ENCODE measurements around the gene FRMD4B. TPM values are rescaled to one million over a fixed set of nuclear protein-coding genes. Genes with fewer than 3 reads are reported as not detected.
"Not testable (repeated sequence)": the region's sequence is repeated elsewhere in the genome, so short reads cannot be mapped to it uniquely, and the experiment has no call there.

Gene FRMD4B
- total and polyA plus RNA-seq, 5 donors, result 8.8 to 42.1 (median 29.4) TPM

DNA sequence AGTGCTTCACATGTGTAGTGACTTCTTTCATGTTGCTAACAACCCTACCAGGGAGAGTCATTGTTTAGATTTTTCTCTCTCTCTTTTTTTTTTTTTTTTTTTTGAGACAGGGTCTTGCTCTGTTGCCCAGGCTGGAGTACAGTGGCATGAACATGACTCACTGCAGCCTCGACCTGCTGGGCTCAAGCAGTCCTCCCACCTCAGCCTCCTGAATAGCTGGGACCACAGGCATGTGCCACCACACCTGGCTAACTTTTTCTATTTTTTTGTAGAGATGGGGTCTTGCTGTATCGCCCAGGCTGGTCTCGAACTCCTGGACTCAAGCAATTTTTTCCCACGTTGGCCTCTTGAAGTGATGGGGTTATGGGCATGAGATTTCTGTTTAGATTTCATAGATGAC is 63.4 kb downstream of the FRMD4B start:
- H3K4me1 ChIP-seq (ENCODE audit: control insufficient read depth, insufficient read depth, low read length); H3K27me3 ChIP-seq (ENCODE audit: control insufficient read depth, insufficient read depth); ATAC-seq; H3K9me3 ChIP-seq (ENCODE audit: control insufficient read depth, low read length); H3K4me3 ChIP-seq (ENCODE audit: low read length); H3K27ac ChIP-seq (ENCODE audit: low read length); DNase-seq: not testable (repeated sequence)
- WGBS, result 97% methylated on average over 4 of the region's 4 CpGs
- intact Hi-C loops (cut with DNase I), result loop anchor here in 3 of 4 donors (5.0 to 10.0 kb wide), 2 partner anchors 82 to 90 kb away; no protein-coding TSS in a partner anchor

DNA sequence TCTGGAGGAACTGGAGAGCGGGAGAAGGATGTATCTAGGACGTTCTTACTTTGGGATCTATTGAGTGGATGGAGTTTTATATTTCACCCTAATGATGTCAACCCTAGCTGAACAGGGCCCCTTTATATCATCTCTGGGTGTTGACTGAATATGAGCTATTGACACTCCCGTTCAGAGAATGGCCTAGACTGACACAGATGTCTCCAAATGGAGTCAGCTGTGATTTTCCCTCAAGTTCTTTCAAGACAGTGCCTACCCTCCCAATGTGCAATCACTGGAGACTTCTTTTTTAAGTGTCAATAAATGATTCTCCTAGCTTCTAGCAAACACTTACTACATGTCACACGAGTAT is 63.8 kb downstream of the FRMD4B start:
- intact Hi-C loops (cut with DNase I), result loop anchor here in 3 of 4 donors (5.0 to 10.0 kb wide), 2 partner anchors 83 to 90 kb away; no protein-coding TSS in a partner anchor
- ATAC-seq (no peak), DNase-seq (no peak)
- Histone ChIP-seq H3K4me3 (ENCODE audit: low read length) (no peak overlapping the region), H3K4me1 (ENCODE audit: control insufficient read depth, insufficient read depth, low read length) (no peaks in the 10 kb centered on the region), H3K9me3 (ENCODE audit: control insufficient read depth, low read length) (no peaks in the 10 kb centered on the region), H3K27ac (ENCODE audit: low read length) (no peak overlapping the region), H3K27me3 (ENCODE audit: control insufficient read depth, insufficient read depth) (no peaks in the 10 kb centered on the region)
- WGBS, result 74% methylated on average over 4 of the region's 4 CpGs

DNA sequence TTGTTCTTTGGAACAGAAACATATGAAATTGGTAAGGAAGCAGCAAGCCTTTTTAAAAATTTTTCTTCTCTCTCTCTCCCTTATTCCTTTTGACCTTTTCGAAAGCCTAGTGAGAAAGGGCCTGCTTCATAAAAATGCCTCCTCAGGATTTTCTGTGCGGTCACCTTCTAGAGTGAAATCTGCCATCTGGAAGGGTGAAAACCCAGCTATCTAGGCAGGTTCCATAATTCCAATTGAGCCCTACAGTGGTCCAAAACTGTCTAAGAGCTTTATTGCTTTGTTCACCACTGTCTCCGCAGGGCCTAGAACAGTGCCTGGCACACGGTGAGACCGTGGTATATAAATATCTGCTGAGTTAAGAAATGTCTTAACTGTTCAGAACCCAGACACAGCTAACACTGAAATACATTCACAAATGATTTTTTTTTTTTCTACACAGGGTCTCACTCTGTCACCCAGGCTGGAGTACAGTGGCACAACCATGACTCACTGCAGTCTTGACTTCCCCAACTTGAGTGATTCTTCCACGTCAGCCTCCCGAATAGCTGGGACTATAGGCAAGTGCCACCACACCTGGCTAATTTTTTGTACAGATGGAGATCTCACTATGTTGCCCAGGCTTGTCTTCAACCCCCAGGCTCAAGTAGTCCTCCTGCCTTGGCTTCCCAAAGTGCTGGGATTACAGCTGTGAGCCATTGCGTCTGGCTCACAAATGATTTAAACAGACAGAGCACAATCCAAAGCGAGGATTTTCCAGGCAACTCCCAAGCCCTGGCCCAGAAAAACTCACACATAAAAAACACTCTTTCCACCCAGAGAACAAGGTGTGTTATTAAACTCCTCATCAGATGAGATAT is 64.4 kb downstream of the FRMD4B start:
- Histone ChIP-seq H3K27ac (ENCODE audit: low read length) (peak overlapping the region; percentile 43), H3K27me3 (ENCODE audit: control insufficient read depth, insufficient read depth) (no peaks in the 10 kb centered on the region), H3K9me3 (ENCODE audit: control insufficient read depth, low read length) (no peaks in the 10 kb centered on the region), H3K4me1 (ENCODE audit: control insufficient read depth, insufficient read depth, low read length) (no peaks in the 10 kb centered on the region), H3K4me3 (ENCODE audit: low read length) (no peak overlapping the region)
- ATAC-seq, result peak; percentile 14 to 31
- no peak for DNase-seq
- 75% methylated on average over 9 of the region's 9 CpGs for WGBS
- intact Hi-C loops (cut with DNase I), result loop anchor here in 3 of 4 donors (5.0 to 10.0 kb wide), 2 partner anchors 83 to 91 kb away; no protein-coding TSS in a partner anchor

DNA sequence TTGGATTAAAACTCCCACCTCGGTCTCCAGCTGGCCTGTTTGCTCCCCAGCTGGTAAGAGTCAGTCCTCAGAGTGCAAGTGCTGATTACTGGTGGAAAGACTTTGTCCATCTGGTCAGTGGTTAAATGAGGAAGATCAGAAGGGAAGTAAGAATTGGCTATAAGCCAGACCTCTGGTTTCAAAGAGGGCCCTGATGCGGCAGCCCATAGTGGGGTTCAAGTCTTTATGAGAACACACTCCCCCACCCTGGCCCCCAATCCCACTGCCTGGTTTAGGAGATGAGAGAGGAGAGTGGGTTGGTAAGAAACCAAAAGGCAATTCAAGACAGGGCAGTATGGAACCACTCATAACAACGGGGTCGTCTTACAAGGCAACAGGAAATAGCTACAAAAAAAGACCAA is 65.0 kb downstream of the FRMD4B start:
- no peak overlapping the region for H3K4me3 ChIP-seq (ENCODE audit: low read length)
- H3K4me1 ChIP-seq (ENCODE audit: control insufficient read depth, insufficient read depth, low read length), result no peaks in the 10 kb centered on the region
- intact Hi-C loops (cut with DNase I), result loop anchor here in 3 of 4 donors (5.0 to 10.0 kb wide), 2 partner anchors 84 to 91 kb away; no protein-coding TSS in a partner anchor
- DNase-seq, result peak; percentile 48 to 65 (median 64)
- ATAC-seq, result peak; percentile 75 to 81
- WGBS, result 47% methylated on average over 4 of the region's 4 CpGs
- H3K27ac ChIP-seq (ENCODE audit: low read length), result peak overlapping the region; percentile 43
- no peaks in the 10 kb centered on the region for H3K27me3 ChIP-seq (ENCODE audit: control insufficient read depth, insufficient read depth)
- no peaks in the 10 kb centered on the region for H3K9me3 ChIP-seq (ENCODE audit: control insufficient read depth, low read length)

DNA sequence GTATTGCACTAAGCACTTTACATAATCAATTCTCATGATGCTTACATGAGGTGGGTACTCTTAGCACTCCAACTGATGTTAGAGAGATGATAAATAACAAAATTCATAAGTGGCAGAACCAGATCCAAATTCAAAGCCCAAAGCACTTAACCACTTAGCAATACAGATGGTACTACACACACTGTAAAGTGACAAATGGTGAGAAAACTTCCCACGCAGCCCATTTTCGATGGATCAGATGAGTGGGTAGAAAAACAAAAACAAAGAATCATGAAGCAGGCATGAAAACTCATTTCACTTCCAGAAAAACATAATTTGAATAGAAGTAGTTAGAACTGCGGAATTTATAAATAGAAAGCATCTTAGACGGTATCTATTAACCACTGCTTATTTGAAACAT is 66.2 kb downstream of the FRMD4B start:
- no peaks in the 10 kb centered on the region for H3K9me3 ChIP-seq (ENCODE audit: control insufficient read depth, low read length)
- H3K4me1 ChIP-seq (ENCODE audit: control insufficient read depth, insufficient read depth, low read length), result no peaks in the 10 kb centered on the region
- H3K4me3 ChIP-seq (ENCODE audit: low read length), result no peak overlapping the region
- H3K27me3 ChIP-seq (ENCODE audit: control insufficient read depth, insufficient read depth), result no peaks in the 10 kb centered on the region
- H3K27ac ChIP-seq (ENCODE audit: low read length), result no peak overlapping the region
- DNase-seq (no peak), ATAC-seq (no peak)
- 65% methylated on average over 4 of the region's 4 CpGs for WGBS
- intact Hi-C loops (cut with DNase I), result loop anchor here (5.0 to 10.0 kb wide), 5 partner anchors 85 to 355 kb away; no protein-coding TSS in a partner anchor

DNA sequence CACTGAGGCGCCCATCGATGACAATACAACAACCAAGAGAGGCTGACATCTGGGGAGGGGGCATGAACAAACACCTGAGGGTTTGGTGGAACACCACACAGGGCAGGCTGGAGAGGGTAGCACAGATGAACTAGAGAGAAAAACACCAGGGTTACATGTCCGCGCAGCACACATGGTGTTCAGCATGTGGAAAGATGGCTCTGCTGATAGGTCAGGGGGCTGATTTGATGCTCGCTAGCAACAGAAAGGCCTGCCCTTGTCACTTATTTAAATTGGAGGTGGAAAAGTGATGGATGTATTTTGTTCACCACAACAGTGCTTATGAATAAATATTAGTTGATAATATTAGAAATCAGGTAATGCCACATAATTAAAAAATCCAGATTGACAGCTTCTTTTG is 67.5 kb downstream of the FRMD4B start:
- no peaks in the 10 kb centered on the region for H3K4me1 ChIP-seq (ENCODE audit: control insufficient read depth, insufficient read depth, low read length)
- no peak for DNase-seq
- WGBS, result 92% methylated on average over 5 of the region's 5 CpGs
- no peaks in the 10 kb centered on the region for H3K9me3 ChIP-seq (ENCODE audit: control insufficient read depth, low read length)
- H3K27ac ChIP-seq (ENCODE audit: low read length), result no peak overlapping the region
- H3K27me3 ChIP-seq (ENCODE audit: control insufficient read depth, insufficient read depth), result no peaks in the 10 kb centered on the region
- intact Hi-C loops (cut with DNase I), result loop anchor here in 3 of 4 donors (10.0 kb wide), 3 partner anchors 96 to 356 kb away; no protein-coding TSS in a partner anchor
- no peak for ATAC-seq
- no peak overlapping the region for H3K4me3 ChIP-seq (ENCODE audit: low read length)

DNA sequence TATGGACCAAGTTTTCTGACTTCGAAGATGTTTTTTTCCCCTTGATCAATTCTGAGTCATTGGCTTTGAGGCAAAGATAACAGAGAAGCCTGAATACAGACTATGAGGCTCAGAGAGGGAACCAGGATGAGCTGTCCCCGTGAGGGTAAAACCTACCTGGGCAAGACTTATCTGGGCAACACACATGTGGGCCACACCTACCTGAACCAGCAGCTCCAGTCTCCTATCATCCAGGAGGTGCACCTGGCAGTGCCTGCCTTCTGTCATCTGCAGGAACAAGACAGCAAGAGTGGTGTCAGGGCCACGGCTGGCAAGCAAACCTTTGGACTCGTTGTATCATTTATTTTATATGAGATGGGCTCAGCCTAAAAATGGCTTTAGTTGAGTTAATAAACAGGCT is 72.6 kb downstream of the FRMD4B start:
- ATAC-seq (no peak), DNase-seq (no peak)
- WGBS, result 70% methylated on average over 4 of the region's 4 CpGs
- intact Hi-C loops (cut with DNase I), result loop anchor here in 3 of 4 donors (10.0 kb wide), 3 partner anchors 102 to 362 kb away; no protein-coding TSS in a partner anchor
- H3K4me1 ChIP-seq (ENCODE audit: control insufficient read depth, insufficient read depth, low read length), result no peaks in the 10 kb centered on the region
- no peaks in the 10 kb centered on the region for H3K27me3 ChIP-seq (ENCODE audit: control insufficient read depth, insufficient read depth)
- no peaks in the 10 kb centered on the region for H3K9me3 ChIP-seq (ENCODE audit: control insufficient read depth, low read length)
- H3K27ac ChIP-seq (ENCODE audit: low read length), result no peak overlapping the region
- no peak overlapping the region for H3K4me3 ChIP-seq (ENCODE audit: low read length)

DNA sequence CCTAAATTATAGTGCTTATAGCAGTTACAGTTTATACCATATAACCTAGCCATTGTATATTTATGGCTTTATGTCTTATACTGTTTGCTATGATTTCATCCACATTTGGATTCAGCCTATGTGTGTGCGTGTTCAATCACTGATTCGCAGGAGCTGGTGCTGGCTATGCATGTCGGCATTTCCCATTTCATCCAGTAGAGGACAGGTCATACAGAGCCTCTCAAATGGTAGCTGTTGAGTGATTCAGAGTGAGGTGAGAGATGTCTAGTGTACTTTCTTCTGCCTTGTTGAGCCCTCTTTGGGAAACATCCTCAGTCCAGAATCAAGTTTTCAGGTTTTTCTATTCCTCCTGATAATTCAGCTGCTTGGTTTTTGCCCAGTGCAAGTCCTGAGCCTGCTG is 76.1 kb downstream of the FRMD4B start:
- 62% methylated on average over 3 of the region's 3 CpGs for WGBS
- H3K4me1 ChIP-seq (ENCODE audit: control insufficient read depth, insufficient read depth, low read length), result no peaks in the 10 kb centered on the region
- intact Hi-C loops (cut with DNase I), result loop anchor here (5.0 to 10.0 kb wide), 5 partner anchors 105 to 365 kb away; no protein-coding TSS in a partner anchor
- DNase-seq (no peak), ATAC-seq (peak; percentile 20 to 33)
- H3K27ac ChIP-seq (ENCODE audit: low read length), result no peak overlapping the region
- no peak overlapping the region for H3K4me3 ChIP-seq (ENCODE audit: low read length)
- H3K9me3 ChIP-seq (ENCODE audit: control insufficient read depth, low read length), result no peaks in the 10 kb centered on the region
- no peaks in the 10 kb centered on the region for H3K27me3 ChIP-seq (ENCODE audit: control insufficient read depth, insufficient read depth)

DNA sequence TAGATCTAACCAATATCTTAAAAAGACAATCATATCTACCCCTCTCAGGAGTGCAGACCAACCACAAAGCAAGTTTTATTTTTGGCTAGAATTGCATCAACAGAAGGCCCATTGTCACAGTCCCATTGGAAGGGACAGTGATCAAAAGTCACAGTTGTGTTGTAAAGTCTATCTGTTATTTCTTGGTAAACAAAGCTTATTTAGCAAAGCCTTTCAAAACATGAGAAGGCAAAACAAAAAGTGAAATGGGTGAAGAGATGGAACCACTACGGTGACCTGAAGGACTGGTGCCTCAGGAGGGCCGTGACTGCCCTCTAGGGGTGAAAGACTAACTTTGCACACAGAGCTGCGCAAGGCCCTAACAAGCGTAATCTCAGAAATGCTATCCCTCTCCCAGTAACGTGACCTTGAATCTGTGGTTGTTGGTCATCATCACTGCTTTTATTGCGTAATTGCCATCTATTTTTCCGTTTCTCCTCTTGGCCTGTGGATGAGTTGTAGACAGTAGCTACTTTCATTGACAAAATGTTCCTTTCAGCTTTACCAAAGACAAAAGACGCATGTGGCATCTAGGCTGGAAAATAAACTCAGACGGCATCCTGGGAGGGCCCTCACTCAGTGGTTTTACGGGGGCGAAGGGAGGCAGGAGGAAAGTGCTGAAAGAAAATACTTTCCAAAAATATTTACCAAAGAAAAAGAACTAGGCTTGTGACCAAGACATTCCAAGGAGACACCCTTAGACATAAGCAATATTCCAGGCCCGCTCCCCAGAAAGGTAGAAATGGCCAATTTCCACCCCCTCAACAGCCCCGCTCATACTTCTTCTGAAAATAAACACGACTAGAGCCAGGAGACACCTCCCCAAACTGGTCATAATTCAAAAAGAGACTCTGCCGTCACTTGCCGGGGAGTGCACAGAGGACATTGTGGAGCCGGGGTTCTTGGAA is 79.4 kb downstream of the FRMD4B start:
- 24% methylated on average over 17 of the region's 17 CpGs for WGBS
- no peaks in the 10 kb centered on the region for H3K4me1 ChIP-seq (ENCODE audit: control insufficient read depth, insufficient read depth, low read length)
- ATAC-seq (peak; percentile 95 to 97), DNase-seq (peak; percentile 73 to 82 (median 79))
- H3K9me3 ChIP-seq (ENCODE audit: control insufficient read depth, low read length), result no peaks in the 10 kb centered on the region
- H3K27ac ChIP-seq (ENCODE audit: low read length), result peak overlapping the region; percentile 59
- H3K27me3 ChIP-seq (ENCODE audit: control insufficient read depth, insufficient read depth), result no peaks in the 10 kb centered on the region
- intact Hi-C loops (cut with DNase I), result loop anchor here in 3 of 4 donors (2.0 to 5.0 kb wide), 3 partner anchors 144 to 366 kb away; no protein-coding TSS in a partner anchor
- no peak overlapping the region for H3K4me3 ChIP-seq (ENCODE audit: low read length)

DNA sequence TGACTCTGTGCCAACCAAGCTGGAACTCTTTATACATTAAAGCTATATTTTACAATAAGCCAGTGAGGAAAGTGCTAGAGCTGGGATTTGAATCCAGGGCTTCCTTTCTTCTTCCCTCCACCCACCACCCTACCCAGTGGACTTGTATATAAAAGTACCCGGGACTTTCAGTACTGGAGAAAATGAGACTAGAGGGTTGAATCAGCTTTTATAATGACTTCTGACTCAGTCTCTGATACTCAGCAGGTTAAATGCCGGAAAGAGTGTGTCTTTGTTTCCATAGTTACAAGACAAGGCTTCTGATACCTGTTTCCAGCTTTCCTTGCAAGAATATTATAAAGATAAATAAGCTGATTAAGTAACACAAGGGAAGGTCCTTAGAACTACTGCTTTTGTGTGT is 80.9 kb downstream of the FRMD4B start:
- Histone ChIP-seq H3K4me1 (ENCODE audit: control insufficient read depth, insufficient read depth, low read length) (no peaks in the 10 kb centered on the region), H3K27ac (ENCODE audit: low read length) (no peak overlapping the region), H3K4me3 (ENCODE audit: low read length) (no peak overlapping the region), H3K27me3 (ENCODE audit: control insufficient read depth, insufficient read depth) (no peaks in the 10 kb centered on the region), H3K9me3 (ENCODE audit: control insufficient read depth, low read length) (no peaks in the 10 kb centered on the region)
- 74% methylated on average over 2 of the region's 2 CpGs for WGBS
- intact Hi-C loops (cut with DNase I), result loop anchor here in 2 of 4 donors (5.0 kb wide), 2 partner anchors 143 to 367 kb away; no protein-coding TSS in a partner anchor
- DNase-seq, result no peak
- ATAC-seq, result no peak
